GM21528 (cell line): ENCODE results near the gene CDH26.

Source experiments
- ATAC-seq: cut with Tn5 transposase; IDR thresholded peaks from one replicate; pipeline ENCODE4 v1.9.1; 2021; ENCODE audit warnings: mild to moderate bottlenecking, moderate library complexity; ENCODE audit not compliant: unreplicated experiment, low FRiP score

Gene CDH26

DNA sequence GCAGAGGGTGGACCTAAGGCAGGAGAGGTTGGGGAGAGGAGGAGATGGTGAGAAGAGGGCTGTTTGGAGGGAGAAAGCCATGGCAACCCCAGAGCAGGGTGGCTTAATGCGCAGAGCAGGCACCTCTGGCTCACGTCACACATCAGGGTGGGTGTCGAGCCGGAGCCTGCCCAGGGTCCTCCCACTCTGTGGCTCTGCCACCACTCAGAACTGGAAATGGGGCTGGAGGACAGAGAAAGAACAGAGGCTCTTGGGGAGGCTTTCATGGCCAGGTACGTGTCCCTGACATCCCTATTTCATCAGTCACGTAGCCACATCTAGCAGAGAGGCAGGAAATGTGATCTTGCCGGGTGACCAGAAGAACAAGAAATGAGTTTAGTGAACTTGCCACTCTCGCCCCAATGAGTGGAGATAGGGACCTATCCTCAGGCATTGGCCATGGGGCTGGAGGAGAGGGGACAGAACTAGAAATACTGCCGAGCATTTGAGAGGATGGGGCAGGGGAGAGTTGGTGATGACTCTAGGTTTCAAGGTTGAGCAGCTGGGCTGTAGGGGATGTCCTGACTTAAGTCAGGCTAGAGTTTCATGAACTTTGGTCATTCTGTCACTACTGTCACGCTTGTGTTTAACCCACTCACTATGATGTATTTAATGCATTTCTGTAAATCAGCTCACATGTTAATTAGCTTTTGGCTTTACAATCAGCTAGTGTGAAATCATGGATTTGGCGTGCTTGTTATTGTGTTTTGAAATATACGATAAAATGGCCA is 52.7 kb downstream of the CDH26 start:
- no peak for ATAC-seq

DNA sequence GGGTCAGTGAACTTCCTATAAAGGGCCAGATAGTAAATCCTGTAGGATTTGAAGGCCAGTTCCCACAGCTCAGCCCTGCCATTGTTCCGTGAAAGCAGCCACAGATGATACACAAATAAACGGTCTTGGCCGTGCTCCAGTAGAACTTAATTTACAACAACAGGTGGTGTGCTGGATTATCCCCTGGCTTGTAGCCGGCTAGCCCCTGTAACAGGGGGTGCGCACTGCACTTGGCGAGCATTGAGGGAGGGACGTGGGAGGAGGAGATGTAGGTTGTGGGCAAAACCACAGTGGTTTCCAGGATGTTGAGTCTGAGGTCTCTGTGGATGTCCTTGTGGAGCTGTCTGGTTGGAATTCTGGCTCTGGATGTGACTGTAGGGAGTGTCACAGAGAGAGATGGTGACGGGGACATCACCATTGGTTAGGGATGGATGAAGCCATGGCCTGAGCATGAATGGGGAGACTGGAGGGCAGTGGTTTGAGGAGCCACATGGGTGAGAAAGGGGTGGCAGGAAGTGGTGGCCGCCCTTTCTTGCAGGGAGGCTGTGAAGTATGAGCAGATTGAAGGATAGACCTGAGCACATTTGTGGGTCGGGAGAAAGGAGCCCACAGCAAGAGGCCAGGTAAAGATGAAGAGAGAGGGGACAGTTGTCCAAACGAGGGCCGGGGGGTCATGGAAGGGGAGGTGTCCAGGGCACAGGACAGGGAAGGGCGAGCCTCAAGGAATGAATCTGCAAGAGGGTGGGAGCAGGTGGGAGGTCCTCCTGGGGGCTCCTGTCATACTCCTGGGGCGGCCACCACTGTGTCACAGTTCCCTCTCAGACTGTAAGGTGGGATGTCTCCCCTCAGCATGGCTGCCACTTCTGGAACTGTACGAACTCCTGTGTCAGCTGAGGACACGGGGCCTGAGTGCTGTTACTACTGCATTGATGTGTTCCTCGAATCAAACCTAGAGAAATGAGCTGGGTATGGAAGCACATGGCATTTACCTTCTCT is 53.6 kb downstream of the CDH26 start:
- no peak for ATAC-seq

DNA sequence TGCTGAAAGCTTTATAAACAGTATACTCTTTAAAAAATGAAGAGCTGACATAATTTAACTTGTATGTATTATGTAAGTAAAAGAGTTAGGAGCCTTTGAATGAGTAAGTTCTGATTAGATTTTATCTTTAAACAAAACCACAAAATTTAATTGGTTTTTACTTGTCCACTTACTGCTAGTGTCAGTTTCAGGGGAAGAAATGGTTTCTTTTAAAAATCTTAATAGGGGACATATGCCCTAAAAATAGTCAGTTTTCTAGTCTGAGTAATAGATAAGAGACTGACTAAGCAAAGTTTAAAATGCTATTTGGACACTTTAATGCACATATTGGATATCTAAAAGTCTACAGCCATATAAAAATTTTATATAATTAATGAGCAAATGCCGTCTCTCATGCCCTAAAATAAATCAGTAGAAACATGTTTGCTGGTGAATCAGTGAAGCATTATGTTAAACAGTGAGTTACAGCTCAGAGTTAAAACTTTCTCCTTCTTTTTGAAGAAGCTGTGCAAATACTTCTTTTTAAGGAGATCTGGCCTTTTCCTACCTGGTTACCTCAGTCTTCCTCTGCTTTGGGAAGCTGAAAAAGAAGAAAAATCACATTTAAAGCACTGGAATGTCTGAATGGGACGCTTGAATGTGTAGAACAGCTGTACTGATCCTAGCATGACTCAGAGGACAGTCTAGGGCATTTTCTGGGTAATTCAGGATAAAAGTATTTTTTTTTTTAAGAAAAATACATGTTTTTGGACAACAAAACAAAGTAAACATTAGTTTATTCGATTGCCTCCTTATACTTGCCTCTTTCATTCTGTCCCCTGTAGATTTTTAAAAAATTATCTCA is 55.3 kb downstream of the CDH26 start:
- ATAC-seq, result no peak

DNA sequence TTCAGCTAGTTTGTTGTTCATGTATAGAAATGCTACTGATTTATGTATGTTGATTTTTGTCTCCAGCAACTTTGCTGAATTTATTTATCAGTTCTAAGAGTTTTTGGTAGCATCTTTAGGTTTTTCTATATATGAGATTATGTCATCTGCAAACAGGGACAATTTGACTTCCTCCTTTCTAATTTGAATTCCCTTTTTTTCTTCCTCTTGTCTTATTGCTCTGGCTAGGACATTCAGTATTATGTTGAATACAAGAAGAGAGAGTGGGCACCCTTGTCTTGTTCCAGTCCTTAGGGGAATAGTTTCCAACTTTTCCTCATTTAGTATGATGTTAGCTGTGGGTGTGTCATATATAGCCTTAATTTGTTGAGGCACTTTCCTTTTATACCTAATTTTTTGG is 58.2 kb downstream of the CDH26 start:
- no peak for ATAC-seq

DNA sequence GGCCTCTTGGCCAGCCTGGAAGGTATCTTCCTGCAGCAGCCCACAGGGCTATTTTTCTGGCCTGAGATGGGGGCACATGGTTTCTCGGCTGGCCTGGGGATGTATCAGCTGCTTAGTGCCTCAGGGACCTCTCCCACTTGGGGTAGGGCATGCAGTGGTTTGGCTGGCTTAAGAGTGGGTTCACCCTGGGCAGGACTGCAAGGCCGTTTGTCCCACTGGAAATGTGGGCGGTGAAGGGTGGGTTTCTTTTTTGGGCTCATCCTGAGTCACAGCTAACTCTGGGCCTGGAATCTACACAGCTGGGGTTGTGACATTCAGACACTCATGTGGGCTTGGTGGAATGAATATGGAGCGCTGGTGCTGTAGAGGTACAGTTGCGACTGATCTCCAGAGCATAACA is 62.0 kb downstream of the CDH26 start:
- ATAC-seq, result no peak

DNA sequence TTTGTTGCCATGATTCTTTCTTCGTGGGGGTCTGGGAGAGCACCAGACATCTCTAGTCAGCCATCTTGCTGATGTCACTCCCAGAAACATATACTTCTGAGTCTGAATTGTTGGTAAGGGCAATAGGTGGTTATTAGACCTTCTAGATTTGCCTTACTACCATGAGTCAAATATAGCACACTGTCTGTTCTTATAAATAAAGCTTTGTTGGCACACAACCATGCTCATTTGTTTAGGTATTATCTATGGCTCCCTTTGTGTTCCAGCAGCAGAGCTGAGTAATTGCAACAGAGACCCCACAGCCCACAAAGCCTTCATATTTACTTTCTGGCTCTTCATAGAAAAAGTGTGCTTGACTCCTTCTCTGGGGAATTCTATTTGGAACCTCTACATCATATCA is 62.9 kb downstream of the CDH26 start:
- no peak for ATAC-seq

DNA sequence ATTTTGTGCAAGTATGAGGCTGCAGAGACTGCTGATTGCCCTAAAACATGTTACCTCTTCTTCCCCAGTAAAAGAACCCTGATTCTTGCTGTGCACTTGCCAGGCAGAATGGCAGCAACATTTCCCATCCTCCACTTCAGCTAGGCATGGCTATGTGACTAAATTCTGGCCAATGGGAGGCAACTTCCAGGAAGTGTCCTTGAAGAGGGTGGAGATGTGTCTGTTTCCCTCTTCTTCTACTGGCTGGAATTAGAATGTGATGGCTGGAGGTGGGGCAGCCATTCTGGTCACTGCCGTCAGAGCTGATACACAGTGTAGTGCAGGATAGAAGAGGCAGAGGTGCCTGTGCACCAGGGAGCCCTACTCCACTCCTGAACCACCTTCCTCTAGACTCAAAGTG is 64.6 kb downstream of the CDH26 start:
- no peak for ATAC-seq

DNA sequence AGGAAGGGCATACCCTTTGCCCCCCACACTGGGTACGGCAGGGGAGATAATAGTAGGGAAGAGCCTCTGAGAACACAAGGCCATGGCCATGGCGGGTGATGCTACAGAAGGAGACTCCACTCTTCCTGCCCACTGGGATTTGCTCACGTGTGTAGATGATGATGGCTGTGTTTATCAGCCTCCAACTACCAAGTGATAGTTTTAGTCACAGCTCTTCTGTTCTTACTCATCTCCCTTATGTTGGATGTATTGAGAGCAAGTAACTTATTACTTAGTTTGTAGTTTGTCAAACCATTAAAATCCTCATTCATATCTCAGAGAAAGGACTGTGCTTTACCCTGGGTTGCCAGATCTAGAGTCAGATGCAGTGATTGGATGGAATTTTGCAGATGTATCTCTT is 66.0 kb downstream of the CDH26 start:
- ATAC-seq, result no peak

DNA sequence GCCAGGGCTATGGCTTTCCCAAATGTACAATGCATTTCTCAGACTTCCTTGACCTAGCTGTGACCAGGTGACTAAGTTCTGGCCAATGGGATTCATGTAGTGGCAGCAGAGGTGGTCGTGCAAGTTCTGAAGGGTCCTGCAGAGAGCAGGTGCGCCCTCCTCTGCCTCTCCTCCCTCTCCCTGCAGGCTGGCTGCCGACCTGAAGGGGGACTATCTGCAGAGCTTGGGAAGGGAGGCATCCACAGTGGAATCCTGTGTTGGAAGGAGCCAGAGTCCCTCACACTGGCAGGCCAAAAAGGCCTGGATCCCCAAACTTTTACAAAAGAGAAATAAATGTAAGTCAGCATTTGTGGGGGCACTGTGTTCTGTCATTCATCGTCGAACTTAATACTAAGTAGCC is 66.6 kb downstream of the CDH26 start:
- ATAC-seq, result no peak

DNA sequence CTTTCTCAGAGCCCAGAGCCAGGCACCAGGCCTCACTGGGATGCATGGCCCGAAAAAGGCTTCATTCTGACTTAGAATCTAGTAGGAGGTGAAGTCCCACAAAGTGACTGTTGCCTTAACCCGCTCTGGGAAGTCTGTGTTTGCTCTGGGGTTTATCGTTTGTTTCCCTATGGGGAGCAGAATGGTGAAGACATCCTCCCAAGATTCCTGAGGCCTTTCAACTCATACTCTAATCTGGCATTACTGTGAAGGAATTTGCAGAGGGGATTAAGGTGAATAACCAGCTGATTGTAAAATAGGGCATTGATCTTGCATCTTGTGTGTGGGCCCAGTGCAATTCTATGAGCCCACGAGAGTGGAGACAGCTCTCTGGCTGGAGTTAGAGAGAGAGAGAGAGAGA is 67.8 kb downstream of the CDH26 start:
- ATAC-seq, result no peak

DNA sequence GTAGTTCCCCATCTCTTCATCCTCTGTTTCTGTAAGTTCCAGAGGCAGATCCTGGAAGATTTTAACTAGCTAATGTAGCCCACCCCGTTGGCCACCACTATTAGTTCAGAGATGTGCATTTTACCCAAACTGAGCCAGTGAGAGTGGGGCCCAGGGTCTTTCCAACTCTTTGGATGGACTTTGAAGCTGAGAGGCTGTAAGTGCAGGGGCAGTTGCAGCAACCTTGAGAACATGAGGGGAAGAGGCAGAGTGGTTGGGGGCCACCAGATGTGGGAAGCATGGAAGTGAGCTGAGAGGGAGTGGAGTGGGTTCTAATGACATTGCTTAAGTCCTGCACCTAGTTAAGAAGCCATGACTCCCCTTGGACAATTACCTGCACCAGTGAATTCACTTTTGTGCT is 72.2 kb downstream of the CDH26 start:
- ATAC-seq, result no peak

DNA sequence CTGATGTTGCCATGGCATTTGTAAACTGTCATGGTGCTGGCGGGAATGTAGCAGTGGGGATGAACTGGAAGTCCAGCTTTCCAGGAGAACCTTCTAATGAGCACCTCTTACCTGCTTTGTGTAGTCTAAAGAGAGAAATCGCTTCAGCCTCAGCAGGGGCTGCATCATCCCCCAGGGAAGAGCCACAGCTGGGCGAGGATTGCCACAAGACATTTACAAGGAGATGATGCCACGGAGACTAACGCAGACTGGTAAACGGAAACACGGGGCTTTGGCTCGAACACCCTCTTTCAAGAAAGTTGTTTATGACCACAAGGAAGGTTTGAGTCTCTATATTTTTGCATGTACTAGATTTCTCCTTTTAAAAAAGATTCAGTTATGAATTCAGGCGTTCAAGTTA is 72.9 kb downstream of the CDH26 start:
- ATAC-seq, result no peak

DNA sequence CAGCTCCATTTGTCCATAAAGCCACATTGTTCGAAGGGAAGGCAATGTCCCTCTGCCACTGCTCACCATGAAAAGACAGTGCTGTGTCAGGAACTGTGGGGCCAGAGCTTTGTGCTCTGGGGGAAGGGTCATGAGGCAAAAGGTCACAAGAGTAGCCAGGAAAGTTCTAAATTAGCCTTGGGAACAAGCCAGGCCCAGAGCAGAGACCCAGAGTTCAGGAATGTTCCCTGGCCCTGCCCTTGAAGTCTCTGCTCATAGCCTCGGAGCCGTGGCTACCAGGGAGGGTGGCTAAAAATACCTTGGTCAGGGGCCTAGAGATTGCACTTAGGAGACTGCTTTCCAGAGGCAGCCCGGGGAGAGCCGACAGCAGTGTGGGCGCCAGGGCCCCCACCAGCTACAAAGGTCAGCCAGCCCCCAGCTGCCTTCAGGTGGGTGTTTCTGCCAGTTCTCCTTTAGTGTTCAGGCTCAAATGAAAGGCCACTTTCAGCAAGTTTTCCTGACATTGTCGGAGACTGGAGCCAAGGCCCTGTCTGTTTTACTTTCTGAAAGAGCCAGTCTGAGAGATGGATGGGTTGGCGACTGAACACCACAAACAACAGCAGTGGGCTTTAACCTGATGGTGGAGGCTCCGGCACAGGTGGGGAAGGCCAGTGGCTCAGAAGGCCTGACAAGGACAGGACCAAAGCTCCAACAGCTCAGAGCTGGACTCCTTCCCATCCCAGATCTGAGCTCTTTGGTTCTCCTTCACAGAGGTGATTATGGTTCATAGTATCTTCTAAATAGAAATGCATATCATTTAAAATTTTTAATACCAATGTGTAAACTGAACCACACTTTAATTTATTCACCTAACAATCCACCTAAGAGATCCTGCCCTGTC is 76.2 kb downstream of the CDH26 start:
- ATAC-seq, result no peak

DNA sequence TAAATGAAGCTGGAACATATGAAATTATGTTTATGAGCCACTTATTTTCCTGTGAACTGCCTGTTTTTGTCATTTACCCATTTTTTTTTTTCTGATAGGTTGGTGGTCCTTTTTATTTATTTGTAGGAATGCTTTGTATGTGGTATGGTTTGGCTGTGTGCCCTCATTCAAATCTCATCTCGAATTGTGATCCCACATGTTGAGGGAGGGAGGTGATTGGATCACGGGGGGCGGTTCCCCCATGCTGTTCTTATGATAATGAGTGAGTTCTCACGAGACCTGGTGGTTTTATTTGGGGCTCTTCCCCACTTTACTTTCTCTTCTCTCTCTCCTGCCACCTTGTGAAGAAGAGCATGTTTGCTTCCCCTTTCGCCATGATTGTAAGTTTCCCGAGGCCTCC is 77.3 kb downstream of the CDH26 start:
- no peak for ATAC-seq

DNA sequence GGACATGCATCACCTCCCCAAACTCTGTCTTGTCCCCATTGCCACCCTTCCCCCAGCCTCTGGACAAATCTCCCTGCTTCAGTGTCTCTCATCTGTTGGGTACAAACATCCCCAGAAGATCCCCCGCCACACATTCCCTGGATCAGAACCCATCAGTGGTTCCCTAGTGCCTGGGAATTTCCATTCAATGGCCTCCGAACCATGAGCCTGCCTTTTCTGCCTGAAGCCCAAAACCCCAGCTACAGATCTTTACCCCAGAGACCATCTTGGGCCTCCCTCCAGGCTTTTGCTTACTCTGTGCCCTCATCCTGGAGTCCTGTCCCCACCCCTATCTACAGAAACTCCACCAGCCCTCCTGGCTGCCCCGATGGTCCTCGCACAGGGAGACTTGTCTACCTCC is 78.1 kb downstream of the CDH26 start:
- ATAC-seq, result no peak

DNA sequence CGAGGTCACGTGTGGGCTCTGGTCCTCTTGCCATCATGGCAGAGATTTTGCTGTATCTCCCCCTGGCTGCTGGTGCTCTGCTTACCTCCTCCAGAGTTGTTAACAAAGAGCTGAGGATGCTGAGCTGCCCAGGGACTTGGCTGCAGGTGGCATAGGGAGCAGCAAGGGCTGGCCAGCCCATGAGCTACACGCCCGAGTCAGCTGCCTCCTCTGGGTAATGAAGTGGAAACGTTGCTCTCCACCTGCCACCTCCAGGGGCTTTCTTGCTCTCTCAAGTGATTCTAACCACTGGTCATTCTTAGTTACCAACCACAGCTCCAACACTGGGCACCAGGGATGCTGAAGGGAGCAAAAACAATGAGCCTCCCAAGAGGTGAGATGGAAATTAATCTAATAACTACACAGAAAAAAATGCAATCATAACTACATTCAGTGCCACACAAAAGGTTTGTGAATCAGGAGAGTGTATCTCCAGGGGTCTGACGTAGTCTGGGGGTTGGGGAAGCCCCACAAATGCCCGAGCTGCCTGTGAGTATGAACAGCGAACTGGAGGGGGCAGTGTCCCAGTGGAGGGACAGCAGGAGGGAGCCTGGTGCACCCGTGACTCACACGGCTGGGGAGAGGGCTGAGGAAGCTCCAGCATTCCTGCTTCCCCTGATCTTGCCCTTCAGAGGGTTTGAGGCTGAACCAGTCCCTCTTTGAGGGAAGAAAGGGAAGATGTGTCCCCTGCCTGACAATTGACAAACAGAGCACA is 78.7 kb downstream of the CDH26 start:
- ATAC-seq, result no peak

DNA sequence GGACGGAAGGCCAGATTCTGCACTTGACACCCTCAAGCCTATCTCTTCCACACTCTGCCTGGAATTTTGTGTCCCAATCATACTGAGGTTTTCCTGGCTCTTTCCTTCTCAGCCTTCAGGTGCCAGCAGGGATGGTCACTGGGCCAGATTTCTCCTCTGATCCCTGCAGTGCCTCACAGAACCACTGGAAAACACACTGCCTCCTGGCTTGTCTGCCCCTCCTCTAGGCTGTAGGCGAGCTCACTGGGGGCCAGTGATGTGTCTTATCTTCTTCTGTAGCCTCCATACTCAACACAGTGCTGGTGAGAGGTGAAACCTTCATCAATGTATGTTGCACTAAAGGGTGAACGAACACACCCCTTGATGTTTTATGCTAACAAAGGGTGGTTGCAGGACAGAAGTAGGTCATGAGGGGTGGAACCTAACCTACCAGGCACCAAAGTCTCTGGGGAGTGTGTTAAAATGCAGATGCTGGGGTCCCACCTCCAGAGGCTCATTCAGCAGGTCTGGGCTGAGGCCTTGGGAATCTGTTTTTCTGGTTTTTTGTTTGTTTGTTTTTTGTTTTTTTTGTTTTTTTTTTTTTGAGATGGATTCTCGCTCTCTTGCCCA is 80.3 kb downstream of the CDH26 start:
- no peak for ATAC-seq

DNA sequence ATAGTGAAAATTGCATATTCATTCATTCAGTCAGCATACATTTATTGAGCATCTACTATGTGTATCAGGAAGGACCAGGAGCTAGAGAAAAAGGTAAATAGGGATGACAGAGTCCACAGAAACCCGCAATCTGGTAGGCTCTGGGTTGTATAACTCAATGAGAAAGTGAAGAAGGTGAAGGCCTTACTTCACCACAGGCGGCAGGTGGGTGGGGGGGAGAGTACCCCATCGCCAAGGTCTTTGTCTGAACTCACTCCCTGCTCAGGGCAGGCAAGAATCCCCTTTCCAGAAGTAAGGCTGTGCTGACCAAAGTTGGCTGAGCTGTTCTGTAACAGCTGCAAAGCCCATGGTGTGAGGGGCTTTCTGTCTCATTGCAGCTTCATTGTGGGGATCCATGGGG is 81.3 kb downstream of the CDH26 start:
- ATAC-seq, result no peak
